ENCODE results near the gene NPNT. TPM values are rescaled to one million over a fixed set of nuclear protein-coding genes. Genes with fewer than 3 reads are reported as not detected.

Gene NPNT
- total RNA-seq, 1 experiment from 2014 or later: not detected

DNA sequence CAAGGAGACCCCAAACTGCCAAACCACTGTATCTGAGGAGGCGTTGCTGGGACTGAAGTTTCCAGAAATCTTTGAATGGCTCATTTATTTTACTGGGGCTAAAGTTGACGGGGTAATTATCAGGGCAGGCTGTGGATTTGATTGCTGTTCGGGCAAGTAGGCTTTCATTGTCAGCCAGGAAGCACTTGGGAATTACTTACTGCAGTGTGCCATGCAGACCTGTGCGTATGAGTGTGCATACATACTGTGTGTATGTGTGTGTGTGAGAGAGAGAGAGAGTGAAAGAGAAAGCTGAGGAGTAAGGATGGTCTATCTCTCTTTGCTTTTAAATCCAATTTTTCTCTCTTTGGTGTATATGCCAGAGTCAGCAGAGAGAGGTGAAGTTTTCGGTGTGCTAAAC lies 122.7 kb downstream of the NPNT start:
- no peak for DNase-seq (ENCODE audit: low read depth)

DNA sequence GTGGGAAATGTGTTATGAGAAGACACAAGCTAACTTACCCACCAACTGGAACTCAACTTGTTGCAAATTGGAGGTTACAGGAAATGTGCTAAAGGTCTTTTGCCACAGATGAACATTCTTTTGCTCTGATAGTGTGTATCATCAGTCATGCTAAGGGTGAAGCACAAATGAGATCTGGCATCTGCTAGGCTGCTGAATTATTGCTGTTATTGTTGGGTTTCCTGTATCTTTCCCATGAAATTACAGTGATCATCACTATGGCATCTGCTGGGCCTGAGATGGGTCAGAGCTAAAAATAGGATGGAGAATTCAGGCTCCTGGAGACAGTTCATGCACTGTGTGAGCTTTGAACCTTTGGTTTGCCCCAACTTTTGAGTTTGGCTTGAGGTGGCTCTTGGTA lies 124.5 kb downstream of the NPNT start:
- DNase-seq (ENCODE audit: low read depth): peak; percentile 93

Other genes starting within 250 kb of the NPNT start
- 18.1 and 23.9 TPM in 2 replicates for gene INTS12, start 186.8 kb upstream of the NPNT start, total RNA-seq (2014; rRNA removed)
- gene GSTCD, start 186.7 kb upstream of the NPNT start, total RNA-seq (2014; rRNA removed): 18.6 and 25.8 TPM in 2 replicates

Data from LHCN-M2 (cell line).